HG03175 (cell line): ENCODE measurements around the gene OPCML.

Experiments used
- ATAC-seq: cut with Tn5 transposase; IDR thresholded peaks from one replicate; pipeline ENCODE4 v1.9.1; 2021; ENCODE audit warnings: mild to moderate bottlenecking, moderate library complexity; ENCODE audit not compliant: unreplicated experiment

Gene OPCML

GRCh38 chr11:133238027-133238426 lies 294.3 kb downstream of the OPCML start:
- no peak for ATAC-seq

GRCh38 chr11:133235381-133235780 lies 296.9 kb downstream of the OPCML start:
- no peak for ATAC-seq

- ATAC-seq, result no peak
Measured at GRCh38 chr11:133234883-133235282, 297.4 kb downstream of the OPCML start.

GRCh38 chr11:133232665-133233064 lies 299.6 kb downstream of the OPCML start:
- ATAC-seq, result no peak

GRCh38 chr11:133230431-133230830 lies 301.9 kb downstream of the OPCML start:
- no peak for ATAC-seq

GRCh38 chr11:133228471-133229329 lies 303.6 kb downstream of the OPCML start:
- ATAC-seq, result no peak

GRCh38 chr11:133227632-133228111 lies 304.6 kb downstream of the OPCML start:
- ATAC-seq, result no peak

- ATAC-seq, result no peak
Measured at GRCh38 chr11:133224271-133224670, 308.0 kb downstream of the OPCML start.

GRCh38 chr11:133222425-133223330 lies 309.6 kb downstream of the OPCML start:
- ATAC-seq, result no peak

GRCh38 chr11:133219543-133219942 lies 312.8 kb downstream of the OPCML start:
- ATAC-seq, result no peak

GRCh38 chr11:133216813-133217212 lies 315.5 kb downstream of the OPCML start:
- ATAC-seq, result no peak

GRCh38 chr11:133215596-133216230 lies 316.6 kb downstream of the OPCML start:
- ATAC-seq, result no peak

GRCh38 chr11:133214646-133215045 lies 317.7 kb downstream of the OPCML start:
- no peak for ATAC-seq

GRCh38 chr11:133212201-133212600 lies 320.1 kb downstream of the OPCML start:
- no peak for ATAC-seq

- no peak for ATAC-seq
Measured at GRCh38 chr11:133207995-133208394, 324.3 kb downstream of the OPCML start.

GRCh38 chr11:133206313-133207005 lies 325.8 kb downstream of the OPCML start:
- ATAC-seq, result no peak

- no peak for ATAC-seq
Measured at GRCh38 chr11:133204158-133204557, 328.1 kb downstream of the OPCML start.

GRCh38 chr11:133202816-133203215 lies 329.5 kb downstream of the OPCML start:
- ATAC-seq, result no peak

GRCh38 chr11:133198438-133198837 lies 333.9 kb downstream of the OPCML start:
- no peak for ATAC-seq

- ATAC-seq, result no peak
Measured at GRCh38 chr11:133197425-133197824, 334.9 kb downstream of the OPCML start.

- no peak for ATAC-seq
Measured at GRCh38 chr11:133191931-133192330, 340.4 kb downstream of the OPCML start.
